ENCODE measurements around the gene CAMK2D. TPM values are rescaled to one million over a fixed set of nuclear protein-coding genes. Genes with fewer than 3 reads are reported as not detected.

The CAMK2D gene
- total and polyA plus RNA-seq, 7 donors: 24.3 to 78.1 (median 54.0) TPM

DNA sequence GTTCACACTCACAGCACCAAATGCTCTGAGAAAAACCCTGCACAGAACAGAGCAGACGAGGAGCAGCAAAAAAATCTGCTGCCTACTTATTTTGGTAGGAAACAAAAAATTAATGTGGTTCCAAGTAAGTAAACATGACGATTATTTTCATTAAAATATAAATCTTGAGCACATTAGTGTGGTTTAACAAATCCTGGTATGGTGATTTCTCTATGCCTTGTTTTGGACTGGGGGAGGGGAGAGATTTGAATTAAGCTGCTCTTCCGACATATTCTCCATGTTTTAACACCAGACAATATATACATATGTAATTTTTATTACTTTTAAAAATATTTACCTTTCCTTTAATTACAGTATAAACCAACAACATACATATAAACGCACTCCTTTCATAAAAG is 1.8 kb downstream of the CAMK2D start:
- WGBS, 2 donors: 4 to 20% methylated on average over 4 of the region's 4 CpGs
- Histone ChIP-seq H3K36me3 (no peaks in the 10 kb centered on the region), H3K4me3 (peak overlapping the region; percentile 75 to 89 (median 80)), H3K9me3 (no peaks in the 10 kb centered on the region), H3K27me3 (no peaks in the 10 kb centered on the region), H3K4me1 (peaks cover 0 to 51% (median 38%) of the 10 kb centered on the region in 4 donors), H3K27ac (peak overlapping the region; percentile 92 to 99 (median 98))
- TF ChIP-seq EP300 (IDR thresholded peaks at IDR 0.05) (no peak), POLR2AphosphoS5 (IDR thresholded peaks at IDR 0.05) (no peak), POLR2A (IDR thresholded peaks at IDR 0.05) (no peak)
- TF ChIP-seq, protein P1, sequence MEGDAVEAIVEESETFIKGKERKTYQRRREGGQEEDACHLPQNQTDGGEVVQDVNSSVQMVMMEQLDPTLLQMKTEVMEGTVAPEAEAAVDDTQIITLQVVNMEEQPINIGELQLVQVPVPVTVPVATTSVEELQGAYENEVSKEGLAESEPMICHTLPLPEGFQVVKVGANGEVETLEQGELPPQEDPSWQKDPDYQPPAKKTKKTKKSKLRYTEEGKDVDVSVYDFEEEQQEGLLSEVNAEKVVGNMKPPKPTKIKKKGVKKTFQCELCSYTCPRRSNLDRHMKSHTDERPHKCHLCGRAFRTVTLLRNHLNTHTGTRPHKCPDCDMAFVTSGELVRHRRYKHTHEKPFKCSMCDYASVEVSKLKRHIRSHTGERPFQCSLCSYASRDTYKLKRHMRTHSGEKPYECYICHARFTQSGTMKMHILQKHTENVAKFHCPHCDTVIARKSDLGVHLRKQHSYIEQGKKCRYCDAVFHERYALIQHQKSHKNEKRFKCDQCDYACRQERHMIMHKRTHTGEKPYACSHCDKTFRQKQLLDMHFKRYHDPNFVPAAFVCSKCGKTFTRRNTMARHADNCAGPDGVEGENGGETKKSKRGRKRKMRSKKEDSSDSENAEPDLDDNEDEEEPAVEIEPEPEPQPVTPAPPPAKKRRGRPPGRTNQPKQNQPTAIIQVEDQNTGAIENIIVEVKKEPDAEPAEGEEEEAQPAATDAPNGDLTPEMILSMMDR (IDR thresholded peaks at IDR 0.05): no peak
- no peak for DNase-seq
- intact Hi-C loops (cut with DNase I): loop anchor here (2.0 to 5.0 kb wide), 3 partner anchors 72 to 365 kb away; no protein-coding TSS in a partner anchor

DNA sequence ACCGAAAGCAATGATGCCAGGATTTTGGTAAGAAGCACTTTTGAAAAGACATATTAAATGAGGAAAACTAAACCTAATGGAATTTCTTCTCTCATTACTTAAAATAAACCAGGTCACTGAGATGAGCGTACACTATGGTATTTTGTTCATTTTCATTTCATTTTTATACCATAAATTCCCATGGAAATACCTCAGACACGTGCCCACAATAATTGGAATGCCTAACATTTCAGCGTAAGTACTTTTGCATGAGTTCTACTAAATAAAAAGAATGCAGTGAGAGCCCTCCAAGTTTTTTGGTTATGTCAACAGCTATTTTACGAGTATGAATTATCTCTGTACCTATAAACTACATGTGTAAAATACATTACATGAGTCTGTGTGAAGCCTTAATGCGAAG is 3.2 kb downstream of the CAMK2D start:
- peaks cover 0 to 56% (median 38%) of the 10 kb centered on the region in 4 donors for H3K4me1 ChIP-seq

DNA sequence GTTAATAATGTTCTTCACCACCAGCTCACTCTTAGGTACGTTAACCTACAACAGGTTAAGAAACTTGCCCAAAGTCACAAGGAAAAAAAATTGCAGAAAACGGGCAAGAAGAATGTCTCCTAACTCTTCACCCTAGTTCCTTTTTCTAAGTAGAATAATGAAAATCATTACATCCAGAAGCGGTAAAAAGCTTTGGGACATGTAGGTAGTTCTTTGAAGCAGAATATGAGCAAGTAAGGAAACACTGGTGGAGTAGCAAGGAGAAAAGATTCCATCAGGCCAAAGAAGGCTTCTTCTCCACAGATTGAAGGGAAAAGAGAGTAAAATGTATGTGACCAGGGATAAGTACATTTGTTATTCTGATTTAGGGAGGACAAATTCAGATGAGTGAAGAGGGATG is 4.1 kb downstream of the CAMK2D start:
- no peak for DNase-seq
- no peaks in the 10 kb centered on the region for H3K9me3 ChIP-seq
- H3K4me1 ChIP-seq: peaks cover 0 to 60% (median 38%) of the 10 kb centered on the region in 4 donors
- no peak overlapping the region for H3K4me3 ChIP-seq
- no peaks in the 10 kb centered on the region for H3K27me3 ChIP-seq
- no peaks in the 10 kb centered on the region for H3K36me3 ChIP-seq
- H3K27ac ChIP-seq: peak overlapping the region in 3 of 4 donors; percentile 34 to 99 (median 92)
- TF ChIP-seq POLR2AphosphoS5 (IDR thresholded peaks at IDR 0.05) (no peak), EP300 (IDR thresholded peaks at IDR 0.05) (no peak), POLR2A (IDR thresholded peaks at IDR 0.05) (no peak)
- TF ChIP-seq, protein P1 (IDR thresholded peaks at IDR 0.05): no peak
- WGBS, 2 donors: 92 to 95% methylated on average over 3 of the region's 3 CpGs
- intact Hi-C loops (cut with DNase I): no loop called here

More for the DNA sequence above, 3.2 kb downstream of the CAMK2D start:
- Histone ChIP-seq H3K9me3 (no peaks in the 10 kb centered on the region), H3K4me3 (peak overlapping the region in 2 of 4 donors; percentile 75 to 89), H3K36me3 (no peaks in the 10 kb centered on the region), H3K27ac (peak overlapping the region; percentile 34 to 99 (median 68)), H3K27me3 (no peaks in the 10 kb centered on the region)
- TF ChIP-seq POLR2A (IDR thresholded peaks at IDR 0.05) (no peak), POLR2AphosphoS5 (IDR thresholded peaks at IDR 0.05) (no peak), EP300 (IDR thresholded peaks at IDR 0.05) (no peak)
- TF ChIP-seq, protein P1 (IDR thresholded peaks at IDR 0.05): no peak
- intact Hi-C loops (cut with DNase I): no loop called here
- DNase-seq: no peak
- whole genome bisulfite sequencing, 2 donors: 64 to 82% methylated on average over 6 of the region's 6 CpGs

DNA sequence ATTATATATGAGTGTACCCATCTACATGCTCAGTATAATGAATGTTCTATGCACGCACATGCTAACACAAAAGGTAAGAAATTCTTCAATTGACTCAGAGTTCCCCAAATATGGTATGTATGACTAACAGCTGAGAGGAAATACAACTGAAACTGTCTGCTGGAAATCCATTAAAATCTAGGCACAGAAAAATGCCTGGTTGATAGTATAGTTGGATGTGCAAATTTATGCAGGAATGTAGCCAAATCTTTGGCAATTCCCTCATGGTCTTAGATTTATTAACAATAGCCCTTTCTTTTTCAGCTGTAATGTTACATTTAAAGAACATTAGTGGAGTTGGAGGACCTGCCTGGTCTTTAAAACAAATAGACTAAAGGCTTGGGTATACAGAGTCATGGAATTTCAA is 5.5 kb downstream of the CAMK2D start:
- DNase-seq: no peak
- H3K4me3 ChIP-seq: no peak overlapping the region
- WGBS, 2 donors: 57 to 90% methylated on average over 1 of the region's 1 CpG
- no peaks in the 10 kb centered on the region for H3K27me3 ChIP-seq
- H3K4me1 ChIP-seq: peaks cover 0 to 60% (median 38%) of the 10 kb centered on the region in 4 donors
- H3K27ac ChIP-seq: peak overlapping the region in 2 of 4 donors; percentile 33 to 99
- no peaks in the 10 kb centered on the region for H3K36me3 ChIP-seq
- TF ChIP-seq, protein P1 (IDR thresholded peaks at IDR 0.05): no peak
- TF ChIP-seq POLR2AphosphoS5 (IDR thresholded peaks at IDR 0.05) (no peak), POLR2A (IDR thresholded peaks at IDR 0.05) (no peak), EP300 (IDR thresholded peaks at IDR 0.05) (no peak)
- no peaks in the 10 kb centered on the region for H3K9me3 ChIP-seq
- intact Hi-C loops (cut with DNase I): no loop called here

DNA sequence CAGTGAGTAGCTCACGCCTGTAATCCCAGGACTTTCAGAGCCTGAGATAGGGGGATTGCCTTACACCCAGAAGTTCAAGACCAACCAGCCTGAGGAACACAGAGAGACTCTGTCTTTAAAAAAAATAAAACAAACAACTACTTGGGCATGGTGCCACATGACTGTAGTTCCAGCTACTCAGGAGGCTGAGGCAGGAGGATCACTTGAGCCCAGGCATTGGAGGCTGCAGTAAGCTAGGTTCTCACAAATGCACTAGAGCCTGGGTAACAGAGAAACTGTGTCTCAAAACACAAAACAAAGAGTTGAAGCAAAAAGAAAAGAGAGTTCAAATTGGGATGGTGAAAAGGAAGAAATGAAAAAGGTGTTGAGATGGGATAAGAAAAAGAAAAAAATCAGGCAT is 10.8 kb downstream of the CAMK2D start:
- no peaks in the 10 kb centered on the region for H3K36me3 ChIP-seq
- intact Hi-C loops (cut with DNase I): no loop called here
- H3K27ac ChIP-seq: no peak overlapping the region
- H3K9me3 ChIP-seq: no peaks in the 10 kb centered on the region
- H3K27me3 ChIP-seq: no peaks in the 10 kb centered on the region
- whole genome bisulfite sequencing, 2 donors: 98 to 100% methylated on average over 1 of the region's 1 CpG
- no peak for DNase-seq
- TF ChIP-seq, protein P1 (IDR thresholded peaks at IDR 0.05): no peak
- no peak for TF ChIP-seq POLR2AphosphoS5 (IDR thresholded peaks at IDR 0.05)
- TF ChIP-seq EP300 (IDR thresholded peaks at IDR 0.05): no peak
- no peak for TF ChIP-seq POLR2A (IDR thresholded peaks at IDR 0.05)
- H3K4me1 ChIP-seq: peaks cover 0 to 21% (median 11%) of the 10 kb centered on the region in 4 donors
- no peak overlapping the region for H3K4me3 ChIP-seq

Data from sigmoid colon (tissue), 7 donors.